ENCODE measurements around the gene GAGE1. TPM values are rescaled to one million over a fixed set of nuclear protein-coding genes. Genes with fewer than 3 reads are reported as not detected.
"Not testable (repeated sequence)": the region's sequence is repeated elsewhere in the genome, so short reads cannot be mapped to it uniquely, and the experiment has no call there.

The GAGE1 gene
- not detected for total RNA-seq

GRCh38 chrX:49598720-49599119, at the start of gene GAGE1:
Gene GAGE1 (plus strand): TSS chrX:49599020. CDS start chrX:49600175, 1,155 bp downstream.
- H3K4me3 ChIP-seq; H3K27me3 ChIP-seq; H3K4me1 ChIP-seq; H3K36me3 ChIP-seq; DNase-seq; H3K27ac ChIP-seq; H3K9me3 ChIP-seq; intact Hi-C loops (cut with DNase I): not testable (repeated sequence)
- WGBS, 2 donors: no CpG with 5 or more reads among the region's 16 CpGs

GRCh38 chrX:49550989-49551388, 47.8 kb upstream of the GAGE1 start, which contains the start of gene GAGE12E:
Gene GAGE12E (plus strand): TSS chrX:49551289. CDS start chrX:49552444, 1,155 bp downstream.
- H3K27me3 ChIP-seq; H3K9me3 ChIP-seq; intact Hi-C loops (cut with DNase I); DNase-seq; H3K4me1 ChIP-seq; H3K27ac ChIP-seq; H3K4me3 ChIP-seq; H3K36me3 ChIP-seq: not testable (repeated sequence)
- no CpG with 5 or more reads among the region's 16 CpGs for WGBS, 2 donors

GRCh38 chrX:49560542-49560941, 38.3 kb upstream of the GAGE1 start, which contains the start of gene GAGE12F:
Gene GAGE12F (plus strand): TSS chrX:49560842. CDS start chrX:49561997, 1,155 bp downstream.
- intact Hi-C loops (cut with DNase I); H3K36me3 ChIP-seq; H3K9me3 ChIP-seq; H3K4me3 ChIP-seq; H3K27me3 ChIP-seq; H3K4me1 ChIP-seq; H3K27ac ChIP-seq; DNase-seq: not testable (repeated sequence)
- WGBS, 2 donors: no CpG with 5 or more reads among the region's 16 CpGs

GRCh38 chrX:49568728-49569127, 30.1 kb upstream of the GAGE1 start:
- H3K27ac ChIP-seq; H3K36me3 ChIP-seq; H3K27me3 ChIP-seq; DNase-seq; H3K9me3 ChIP-seq; H3K4me3 ChIP-seq; H3K4me1 ChIP-seq; intact Hi-C loops (cut with DNase I): not testable (repeated sequence)
- no CpG with 5 or more reads among the region's 11 CpGs for WGBS, 2 donors

GRCh38 chrX:49569152-49569551, 29.7 kb upstream of the GAGE1 start:
- H3K27ac ChIP-seq; H3K4me1 ChIP-seq; DNase-seq; H3K27me3 ChIP-seq; H3K4me3 ChIP-seq; intact Hi-C loops (cut with DNase I); H3K36me3 ChIP-seq; H3K9me3 ChIP-seq: not testable (repeated sequence)
- WGBS, 2 donors: 91% methylated on average over 8 of the region's 13 CpGs; no CpG with 5 or more reads in 1 of the 2 donors

- WGBS, 2 donors: no CpG with 5 or more reads among the region's 16 CpGs
- intact Hi-C loops (cut with DNase I); H3K36me3 ChIP-seq; H3K4me1 ChIP-seq; H3K27ac ChIP-seq; H3K4me3 ChIP-seq; H3K27me3 ChIP-seq; DNase-seq; H3K9me3 ChIP-seq: not testable (repeated sequence)
Measured at GRCh38 chrX:49570100-49570499, 28.7 kb upstream of the GAGE1 start, which contains the start of gene GAGE12G. Gene GAGE12G (plus strand): TSS chrX:49570400. CDS start chrX:49571555, 1,155 bp downstream.

- H3K4me3 ChIP-seq; H3K27me3 ChIP-seq; H3K27ac ChIP-seq; H3K4me1 ChIP-seq; H3K9me3 ChIP-seq; DNase-seq; H3K36me3 ChIP-seq; intact Hi-C loops (cut with DNase I): not testable (repeated sequence)
- WGBS, 2 donors: no CpG with 5 or more reads among the region's 16 CpGs
Measured at GRCh38 chrX:49579649-49580048, 19.2 kb upstream of the GAGE1 start, which contains the start of gene GAGE12H. Gene GAGE12H (plus strand): TSS chrX:49579949. CDS start chrX:49581104, 1,155 bp downstream.

- H3K27me3 ChIP-seq; H3K4me3 ChIP-seq; intact Hi-C loops (cut with DNase I); H3K27ac ChIP-seq; H3K4me1 ChIP-seq; DNase-seq; H3K9me3 ChIP-seq; H3K36me3 ChIP-seq: not testable (repeated sequence)
- no CpG with 5 or more reads among the region's 16 CpGs for WGBS, 2 donors
Measured at GRCh38 chrX:49589196-49589595, 9.6 kb upstream of the GAGE1 start, which contains the start of gene GAGE2A. Gene GAGE2A (plus strand): TSS chrX:49589496. CDS start chrX:49590651, 1,155 bp downstream.

GRCh38 chrX:49589769-49590478, 8.9 kb upstream of the GAGE1 start:
- DNase-seq; intact Hi-C loops (cut with DNase I): not testable (repeated sequence)

GRCh38 chrX:49590488-49590887, 8.3 kb upstream of the GAGE1 start:
- H3K4me3 ChIP-seq; H3K27me3 ChIP-seq; DNase-seq; H3K9me3 ChIP-seq; intact Hi-C loops (cut with DNase I); H3K36me3 ChIP-seq; H3K27ac ChIP-seq; H3K4me1 ChIP-seq: not testable (repeated sequence)
- WGBS, 2 donors: 89 to 92% methylated on average over 13 to 15 of the region's 17 CpGs

More at GRCh38 chrX:49589769-49590478, 8.9 kb upstream of the GAGE1 start:
- WGBS, 2 donors: 91 to 92% methylated on average over 13 to 25 of the region's 37 CpGs
- not testable (repeated sequence) for H3K4me1 ChIP-seq, H3K36me3 ChIP-seq, H3K27ac ChIP-seq, H3K27me3 ChIP-seq, H3K9me3 ChIP-seq, H3K4me3 ChIP-seq

Data from esophagus squamous epithelium (tissue), 5 donors.